GM21423 (cell line): Measurements from ENCODE around the gene FCMR.

Experiments
- ATAC-seq: cut with Tn5 transposase; IDR thresholded peaks from one replicate; pipeline ENCODE4 v1.9.1; 2021; ENCODE audit warnings: mild to moderate bottlenecking, moderate library complexity; ENCODE audit not compliant: unreplicated experiment

Gene FCMR

GRCh38 chr1:206951318-206952100, 29.8 kb upstream of the FCMR start:
- peak; percentile 46 for ATAC-seq

GRCh38 chr1:206949641-206950040, 27.9 kb upstream of the FCMR start:
- no peak for ATAC-seq

GRCh38 chr1:206949208-206949607, 27.5 kb upstream of the FCMR start:
- ATAC-seq = no peak

GRCh38 chr1:206947255-206947654, 25.5 kb upstream of the FCMR start:
- ATAC-seq = no peak

- ATAC-seq = no peak
Measured at GRCh38 chr1:206946261-206946660, 24.5 kb upstream of the FCMR start, which contains the start of gene PIGR. Gene PIGR (minus strand): TSS chr1:206946466. CDS start chr1:206940531, 5,935 bp downstream.

- no peak for ATAC-seq
Measured at GRCh38 chr1:206945779-206946178, 24.0 kb upstream of the FCMR start.

GRCh38 chr1:206944703-206945102, 23.0 kb upstream of the FCMR start:
- ATAC-seq = no peak

GRCh38 chr1:206941766-206942418, 20.2 kb upstream of the FCMR start:
- ATAC-seq = no peak

GRCh38 chr1:206940588-206940936, 18.8 kb upstream of the FCMR start:
- no peak for ATAC-seq

GRCh38 chr1:206939841-206940587, 18.3 kb upstream of the FCMR start:
- ATAC-seq = no peak

GRCh38 chr1:206939131-206939530, 17.4 kb upstream of the FCMR start:
- no peak for ATAC-seq

GRCh38 chr1:206937425-206937824, 15.7 kb upstream of the FCMR start:
- ATAC-seq = no peak

GRCh38 chr1:206935491-206936067, 13.8 kb upstream of the FCMR start:
- no peak for ATAC-seq

GRCh38 chr1:206933333-206933945, 11.7 kb upstream of the FCMR start:
- ATAC-seq = no peak

- no peak for ATAC-seq
Measured at GRCh38 chr1:206932177-206932576, 10.4 kb upstream of the FCMR start.

GRCh38 chr1:206931709-206932108, 10.0 kb upstream of the FCMR start:
- ATAC-seq = no peak

GRCh38 chr1:206930210-206930798, 8.6 kb upstream of the FCMR start:
- peak; percentile 73 for ATAC-seq

- ATAC-seq = no peak
Measured at GRCh38 chr1:206929524-206929923, 7.8 kb upstream of the FCMR start.

GRCh38 chr1:206926286-206926685, 4.5 kb upstream of the FCMR start:
- ATAC-seq = no peak

GRCh38 chr1:206925106-206925736, 3.5 kb upstream of the FCMR start:
- peak; percentile 43 for ATAC-seq
